ENCODE data around the gene FHL5. TPM values are rescaled to one million over a fixed set of nuclear protein-coding genes. Genes with fewer than 3 reads are reported as not detected.
A peak's percentile ranks its signal among the peaks of the same experiment; 100 is the strongest.
"Not testable (repeated sequence)": the region's sequence is repeated elsewhere in the genome, so short reads cannot be mapped to it uniquely, and the experiment has no call there.

The FHL5 gene
- total RNA-seq, 1 experiment from 2014 or later, result not detected

DNA sequence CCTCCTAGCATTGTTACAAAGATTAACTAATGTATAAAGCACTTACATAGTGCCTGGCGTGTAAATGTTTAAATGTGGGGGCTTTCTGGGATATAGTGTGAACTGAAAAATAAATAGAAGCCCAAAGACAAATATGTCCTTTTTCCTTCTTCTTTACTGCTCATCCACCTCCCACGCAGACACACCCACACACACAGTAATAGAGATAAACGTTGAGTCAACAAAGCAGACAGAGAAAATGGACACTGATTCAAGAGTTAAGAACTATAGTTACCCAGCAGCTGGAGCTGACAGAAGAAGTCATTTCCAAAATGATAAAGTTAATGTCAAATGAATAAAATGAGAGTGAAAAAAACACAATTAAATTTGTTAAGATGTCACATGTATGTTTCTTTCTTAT is 68.3 kb downstream of the FHL5 start:
- peak; percentile 6 for DNase-seq
- CTCF ChIA-PET, result no interaction called here

DNA sequence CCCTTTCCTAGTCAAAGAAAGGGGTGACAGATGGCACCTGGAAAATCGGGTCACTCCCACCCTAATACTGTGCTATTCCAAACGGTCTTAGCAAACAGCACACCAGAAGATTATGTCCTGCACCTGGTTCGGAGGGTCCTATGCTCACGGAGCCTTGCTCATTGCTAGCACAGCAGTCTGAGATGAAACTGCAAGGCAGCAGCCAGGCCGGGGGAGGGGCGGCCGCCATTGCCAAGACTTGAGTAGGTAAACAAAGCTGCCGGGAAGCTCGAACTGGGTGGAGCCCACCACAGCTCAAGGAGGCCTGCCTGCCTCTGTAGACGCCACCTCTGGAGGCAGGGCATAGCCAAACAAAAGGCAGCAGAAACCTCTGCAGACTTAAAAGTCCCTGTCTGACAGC is 75.1 kb downstream of the FHL5 start:
- H3K9me2 ChIP-seq (replicated peaks; ENCODE audit: low read length); DNase-seq; H3K4me2 ChIP-seq (ENCODE audit: low read length); H3K36me3 ChIP-seq (ENCODE audit: low read depth, low read length); CTCF ChIA-PET; H3K4me1 ChIP-seq (ENCODE audit: insufficient read depth, low read length); intact Hi-C loops (cut with micrococcal nuclease); H2AFZ ChIP-seq (ENCODE audit: low read length); H4K20me1 ChIP-seq (ENCODE audit: low read length); BruUV-seq (replicated peaks); H3F3A ChIP-seq (ENCODE audit: low read length, unreplicated experiment); ATAC-seq; POLR2A ChIA-PET (ENCODE audit: unreplicated experiment); H3K27me3 ChIP-seq (ENCODE audit: low read length); H3K79me2 ChIP-seq (ENCODE audit: low read length); H3K4me3 ChIP-seq (ENCODE audit: low read length); H3K9me3 ChIP-seq (ENCODE audit: low read length); H3K27ac ChIP-seq (ENCODE audit: low read length); H3K9ac ChIP-seq (ENCODE audit: low read length): not testable (repeated sequence)

More for the DNA sequence above, 68.3 kb downstream of the FHL5 start:
- H4K20me1 ChIP-seq (ENCODE audit: low read length), result no peaks in the 10 kb centered on the region
- H3K4me2 ChIP-seq (ENCODE audit: low read length), result no peak overlapping the region
- no peaks in the 10 kb centered on the region for H3K9me3 ChIP-seq (ENCODE audit: low read length)
- no peaks in the 10 kb centered on the region for H3K4me1 ChIP-seq (ENCODE audit: insufficient read depth, low read length)
- TF ChIP-seq EZH2 (IDR thresholded peaks at IDR 0.05; ENCODE audit: low read length, unreplicated experiment) (no peak), EZH2phosphoT487 (IDR thresholded peaks at IDR 0.05; ENCODE audit: borderline replicate concordance, low read length) (no peak), CTCF (conservative IDR thresholded peaks at IDR 0.05; ENCODE audit: low read depth, low read length) (no peak)
- H3K27me3 ChIP-seq (ENCODE audit: low read length), result peaks cover 5% of the 10 kb centered on the region; the same call in 1 of the 2 replicates
- no peak overlapping the region for H2AFZ ChIP-seq (ENCODE audit: low read length)
- no peak overlapping the region for H3K27ac ChIP-seq (ENCODE audit: low read length)
- H3K9me2 ChIP-seq (replicated peaks; ENCODE audit: low read length), result no peaks in the 10 kb centered on the region
- no peak overlapping the region for H3K9ac ChIP-seq (ENCODE audit: low read length)
- BruUV-seq (replicated peaks), result no TSS peak
- no peaks in the 10 kb centered on the region for H3K36me3 ChIP-seq (ENCODE audit: low read depth, low read length)
- no peaks in the 10 kb centered on the region for H3K79me2 ChIP-seq (ENCODE audit: low read length)
- intact Hi-C loops (cut with micrococcal nuclease), result no loop called here
- H3K4me3 ChIP-seq (ENCODE audit: low read length), result no peak overlapping the region
- POLR2A ChIA-PET (ENCODE audit: unreplicated experiment), result no interaction called here
- no peaks in the 10 kb centered on the region for H3F3A ChIP-seq (ENCODE audit: low read length, unreplicated experiment)
- no peak for ATAC-seq

GRCh38 chr6:96645106-96645505 is 82.2 kb downstream of the FHL5 start:
- H3K4me3 ChIP-seq (ENCODE audit: low read length), result no peak overlapping the region
- ChIA-PET POLR2A (ENCODE audit: unreplicated experiment) (no interaction called here), CTCF (no interaction called here)
- H4K20me1 ChIP-seq (ENCODE audit: low read length), result no peaks in the 10 kb centered on the region
- no peak overlapping the region for H3K27ac ChIP-seq (ENCODE audit: low read length)
- H3F3A ChIP-seq (ENCODE audit: low read length, unreplicated experiment), result no peaks in the 10 kb centered on the region
- no peaks in the 10 kb centered on the region for H3K79me2 ChIP-seq (ENCODE audit: low read length)
- peaks cover 44% of the 10 kb centered on the region for H3K27me3 ChIP-seq (ENCODE audit: low read length)
- DNase-seq (no peak), ATAC-seq (no peak)
- no peaks in the 10 kb centered on the region for H3K9me2 ChIP-seq (replicated peaks; ENCODE audit: low read length)
- H3K36me3 ChIP-seq (ENCODE audit: low read depth, low read length), result no peaks in the 10 kb centered on the region
- intact Hi-C loops (cut with micrococcal nuclease), result no loop called here
- no peak overlapping the region for H2AFZ ChIP-seq (ENCODE audit: low read length)
- H3K9ac ChIP-seq (ENCODE audit: low read length), result no peak overlapping the region
- H3K4me2 ChIP-seq (ENCODE audit: low read length), result no peak overlapping the region
- H3K4me1 ChIP-seq (ENCODE audit: insufficient read depth, low read length), result no peaks in the 10 kb centered on the region
- TF ChIP-seq EZH2 (IDR thresholded peaks at IDR 0.05; ENCODE audit: low read length, unreplicated experiment) (no peak), EZH2phosphoT487 (IDR thresholded peaks at IDR 0.05; ENCODE audit: borderline replicate concordance, low read length) (no peak), CTCF (conservative IDR thresholded peaks at IDR 0.05; ENCODE audit: low read depth, low read length) (no peak)
- no peaks in the 10 kb centered on the region for H3K9me3 ChIP-seq (ENCODE audit: low read length)
- BruUV-seq (replicated peaks), result no TSS peak
